ENCODE measurements around the gene EYA2.

The EYA2 gene

DNA sequence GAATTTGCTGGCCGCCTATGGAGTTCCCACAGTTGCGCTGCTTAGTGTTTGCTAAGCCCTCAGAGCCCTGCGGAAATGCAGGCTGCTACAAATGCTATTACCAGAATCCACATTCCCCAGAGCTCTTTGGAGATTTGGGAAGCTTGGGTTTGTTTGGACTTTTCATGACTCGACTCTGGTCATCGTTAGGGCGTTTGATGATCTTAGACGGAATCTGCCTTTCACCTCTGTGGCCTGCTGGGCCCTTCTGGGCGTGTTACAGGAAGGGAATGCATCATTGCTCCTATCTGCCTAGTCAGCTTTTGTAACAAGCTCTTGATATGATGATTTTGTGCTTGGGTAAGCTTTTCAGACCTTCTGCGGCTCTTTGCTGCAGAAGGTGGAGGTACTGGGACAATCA, 50.8 kb downstream of the EYA2 start:
- Histone ChIP-seq H3K4me1 (ENCODE audit: insufficient read depth, low read length, poor library complexity, severe bottlenecking) (no peaks in the 10 kb centered on the region), H3F3A (ENCODE audit: low read depth) (no peaks in the 10 kb centered on the region), H3K4me2 (ENCODE audit: low read depth, low read length, poor library complexity, severe bottlenecking) (no peak overlapping the region), H3K9me2 (replicated peaks; ENCODE audit: low read depth, low read length) (no peaks in the 10 kb centered on the region), H3K36me3 (ENCODE audit: insufficient read depth, low read length) (no peaks in the 10 kb centered on the region), H3K9me3 (ENCODE audit: insufficient read depth, low read depth, low read length) (no peaks in the 10 kb centered on the region), H3K27me3 (ENCODE audit: insufficient read depth, low read length, poor library complexity, severe bottlenecking) (no peaks in the 10 kb centered on the region), H4K20me1 (ENCODE audit: insufficient read depth, low read length, poor library complexity, severe bottlenecking) (no peaks in the 10 kb centered on the region), H3K79me2 (ENCODE audit: insufficient read depth, low read length) (no peaks in the 10 kb centered on the region), H2AFZ (ENCODE audit: low read length) (no peak overlapping the region), H3K9ac (ENCODE audit: low read depth, low read length, poor library complexity, severe bottlenecking) (no peak overlapping the region), H3K4me3 (ENCODE audit: low read length, poor library complexity, severe bottlenecking) (no peak overlapping the region)
- TF ChIP-seq, protein P1, sequence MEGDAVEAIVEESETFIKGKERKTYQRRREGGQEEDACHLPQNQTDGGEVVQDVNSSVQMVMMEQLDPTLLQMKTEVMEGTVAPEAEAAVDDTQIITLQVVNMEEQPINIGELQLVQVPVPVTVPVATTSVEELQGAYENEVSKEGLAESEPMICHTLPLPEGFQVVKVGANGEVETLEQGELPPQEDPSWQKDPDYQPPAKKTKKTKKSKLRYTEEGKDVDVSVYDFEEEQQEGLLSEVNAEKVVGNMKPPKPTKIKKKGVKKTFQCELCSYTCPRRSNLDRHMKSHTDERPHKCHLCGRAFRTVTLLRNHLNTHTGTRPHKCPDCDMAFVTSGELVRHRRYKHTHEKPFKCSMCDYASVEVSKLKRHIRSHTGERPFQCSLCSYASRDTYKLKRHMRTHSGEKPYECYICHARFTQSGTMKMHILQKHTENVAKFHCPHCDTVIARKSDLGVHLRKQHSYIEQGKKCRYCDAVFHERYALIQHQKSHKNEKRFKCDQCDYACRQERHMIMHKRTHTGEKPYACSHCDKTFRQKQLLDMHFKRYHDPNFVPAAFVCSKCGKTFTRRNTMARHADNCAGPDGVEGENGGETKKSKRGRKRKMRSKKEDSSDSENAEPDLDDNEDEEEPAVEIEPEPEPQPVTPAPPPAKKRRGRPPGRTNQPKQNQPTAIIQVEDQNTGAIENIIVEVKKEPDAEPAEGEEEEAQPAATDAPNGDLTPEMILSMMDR (conservative IDR thresholded peaks at IDR 0.05; ENCODE audit: low read length): no peak

GRCh38 chr20:46946181-46946624, 51.6 kb downstream of the EYA2 start:
- no peak overlapping the region for H3K9ac ChIP-seq (ENCODE audit: low read depth, low read length, poor library complexity, severe bottlenecking)
- no peaks in the 10 kb centered on the region for H3K79me2 ChIP-seq (ENCODE audit: insufficient read depth, low read length)
- H3K4me2 ChIP-seq (ENCODE audit: low read depth, low read length, poor library complexity, severe bottlenecking): no peak overlapping the region
- no peak overlapping the region for H3K4me3 ChIP-seq (ENCODE audit: low read length, poor library complexity, severe bottlenecking)
- no peaks in the 10 kb centered on the region for H3F3A ChIP-seq (ENCODE audit: low read depth)
- no peaks in the 10 kb centered on the region for H3K9me3 ChIP-seq (ENCODE audit: insufficient read depth, low read depth, low read length)
- no peaks in the 10 kb centered on the region for H3K27me3 ChIP-seq (ENCODE audit: insufficient read depth, low read length, poor library complexity, severe bottlenecking)
- H3K36me3 ChIP-seq (ENCODE audit: insufficient read depth, low read length): no peaks in the 10 kb centered on the region
- no peak overlapping the region for H2AFZ ChIP-seq (ENCODE audit: low read length)
- H3K9me2 ChIP-seq (replicated peaks; ENCODE audit: low read depth, low read length): no peaks in the 10 kb centered on the region
- no peaks in the 10 kb centered on the region for H3K4me1 ChIP-seq (ENCODE audit: insufficient read depth, low read length, poor library complexity, severe bottlenecking)
- no peaks in the 10 kb centered on the region for H4K20me1 ChIP-seq (ENCODE audit: insufficient read depth, low read length, poor library complexity, severe bottlenecking)
- TF ChIP-seq EZH2phosphoT487 (IDR thresholded peaks at IDR 0.05; ENCODE audit: borderline replicate concordance): no peak
- TF ChIP-seq, protein P1 (conservative IDR thresholded peaks at IDR 0.05; ENCODE audit: low read length): no peak

DNA sequence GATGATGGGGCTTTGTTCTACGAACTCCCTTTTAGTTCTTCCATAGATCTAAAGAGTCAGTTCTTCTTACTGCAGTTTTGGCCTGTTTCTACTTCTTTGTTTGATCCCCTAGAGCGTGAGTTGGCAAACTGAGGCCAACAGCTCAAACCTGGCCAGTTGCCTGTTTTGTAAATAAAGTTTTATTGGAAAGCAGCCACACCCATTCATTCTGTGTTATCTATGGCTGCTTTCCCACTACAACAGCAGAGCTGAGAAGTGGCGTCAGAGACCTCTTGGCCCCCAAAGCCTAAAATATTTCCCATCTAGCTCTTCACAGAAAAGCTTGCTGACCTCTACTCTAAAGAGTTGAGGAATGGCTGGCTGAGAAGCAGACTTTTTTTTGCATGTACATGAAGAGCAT, 52.2 kb downstream of the EYA2 start:
- Histone ChIP-seq H3K9me2 (replicated peaks; ENCODE audit: low read depth, low read length) (no peaks in the 10 kb centered on the region), H4K20me1 (ENCODE audit: insufficient read depth, low read length, poor library complexity, severe bottlenecking) (no peaks in the 10 kb centered on the region), H2AFZ (ENCODE audit: low read length) (no peak overlapping the region), H3K4me3 (ENCODE audit: low read length, poor library complexity, severe bottlenecking) (no peak overlapping the region), H3K79me2 (ENCODE audit: insufficient read depth, low read length) (no peaks in the 10 kb centered on the region), H3K9ac (ENCODE audit: low read depth, low read length, poor library complexity, severe bottlenecking) (no peak overlapping the region), H3K4me1 (ENCODE audit: insufficient read depth, low read length, poor library complexity, severe bottlenecking) (no peaks in the 10 kb centered on the region), H3F3A (ENCODE audit: low read depth) (no peaks in the 10 kb centered on the region), H3K9me3 (ENCODE audit: insufficient read depth, low read depth, low read length) (no peaks in the 10 kb centered on the region), H3K4me2 (ENCODE audit: low read depth, low read length, poor library complexity, severe bottlenecking) (no peak overlapping the region), H3K27me3 (ENCODE audit: insufficient read depth, low read length, poor library complexity, severe bottlenecking) (no peaks in the 10 kb centered on the region), H3K36me3 (ENCODE audit: insufficient read depth, low read length) (no peaks in the 10 kb centered on the region)
- no peak for TF ChIP-seq EZH2phosphoT487 (IDR thresholded peaks at IDR 0.05; ENCODE audit: borderline replicate concordance)
- TF ChIP-seq, protein P1 (conservative IDR thresholded peaks at IDR 0.05; ENCODE audit: low read length): no peak

Measured in Loucy (cell line).